ENCODE measurements around the gene TACR3. TPM values are rescaled to one million over a fixed set of nuclear protein-coding genes. Genes with fewer than 3 reads are reported as not detected.
A peak's percentile ranks its signal among the peaks of the same experiment; 100 is the strongest.
"Not testable (repeated sequence)": the region's sequence is repeated elsewhere in the genome, so short reads cannot be mapped to it uniquely, and the experiment has no call there.

Gene TACR3, protein sequence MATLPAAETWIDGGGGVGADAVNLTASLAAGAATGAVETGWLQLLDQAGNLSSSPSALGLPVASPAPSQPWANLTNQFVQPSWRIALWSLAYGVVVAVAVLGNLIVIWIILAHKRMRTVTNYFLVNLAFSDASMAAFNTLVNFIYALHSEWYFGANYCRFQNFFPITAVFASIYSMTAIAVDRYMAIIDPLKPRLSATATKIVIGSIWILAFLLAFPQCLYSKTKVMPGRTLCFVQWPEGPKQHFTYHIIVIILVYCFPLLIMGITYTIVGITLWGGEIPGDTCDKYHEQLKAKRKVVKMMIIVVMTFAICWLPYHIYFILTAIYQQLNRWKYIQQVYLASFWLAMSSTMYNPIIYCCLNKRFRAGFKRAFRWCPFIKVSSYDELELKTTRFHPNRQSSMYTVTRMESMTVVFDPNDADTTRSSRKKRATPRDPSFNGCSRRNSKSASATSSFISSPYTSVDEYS
- not detected in 3 replicates for total RNA-seq
- long read RNA-seq, result 0 reads

DNA sequence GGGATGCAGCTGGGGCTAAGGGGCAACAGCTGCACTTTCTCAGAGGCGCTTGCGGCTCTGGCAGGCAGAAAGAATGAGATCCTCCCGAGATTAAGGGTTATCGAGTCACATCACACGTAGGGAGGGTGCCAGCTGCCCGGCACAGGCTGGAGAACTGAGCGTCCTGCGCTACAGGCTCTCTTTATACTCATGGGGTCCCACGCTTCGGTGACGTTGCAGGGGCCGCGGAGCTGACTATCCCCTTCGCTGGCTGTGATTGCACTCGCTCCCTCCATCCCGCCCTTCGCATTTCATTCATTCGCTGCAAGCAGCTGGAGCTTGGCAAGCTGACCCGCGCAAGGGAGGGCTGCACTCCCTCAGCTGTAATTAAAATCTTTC is at the start of gene TACR3:
Gene TACR3 (minus strand): TSS at position 156 of the 378 bp plus-strand sequence. CDS start 310 bp downstream, outside the sequence.
- no peak for DNase-seq (ENCODE audit: low spot score)
- Mint-ChIP-seq H3K36me3 (ENCODE audit: low read depth) (no peaks in the 10 kb centered on the region), H3K27me3 (ENCODE audit: low read depth) (peaks cover 25% of the 10 kb centered on the region), H3K4me1 (ENCODE audit: low read depth) (peaks cover 8% of the 10 kb centered on the region), H3K4me3 (ENCODE audit: unreplicated experiment) (peak within 1 kb of the TSS; percentile 56), H3K9me3 (ENCODE audit: low read depth) (no peaks in the 10 kb centered on the region), H3K27ac (ENCODE audit: unreplicated experiment) (peak within 1 kb of the TSS; percentile 32)
- TF ChIP-seq, protein P1, sequence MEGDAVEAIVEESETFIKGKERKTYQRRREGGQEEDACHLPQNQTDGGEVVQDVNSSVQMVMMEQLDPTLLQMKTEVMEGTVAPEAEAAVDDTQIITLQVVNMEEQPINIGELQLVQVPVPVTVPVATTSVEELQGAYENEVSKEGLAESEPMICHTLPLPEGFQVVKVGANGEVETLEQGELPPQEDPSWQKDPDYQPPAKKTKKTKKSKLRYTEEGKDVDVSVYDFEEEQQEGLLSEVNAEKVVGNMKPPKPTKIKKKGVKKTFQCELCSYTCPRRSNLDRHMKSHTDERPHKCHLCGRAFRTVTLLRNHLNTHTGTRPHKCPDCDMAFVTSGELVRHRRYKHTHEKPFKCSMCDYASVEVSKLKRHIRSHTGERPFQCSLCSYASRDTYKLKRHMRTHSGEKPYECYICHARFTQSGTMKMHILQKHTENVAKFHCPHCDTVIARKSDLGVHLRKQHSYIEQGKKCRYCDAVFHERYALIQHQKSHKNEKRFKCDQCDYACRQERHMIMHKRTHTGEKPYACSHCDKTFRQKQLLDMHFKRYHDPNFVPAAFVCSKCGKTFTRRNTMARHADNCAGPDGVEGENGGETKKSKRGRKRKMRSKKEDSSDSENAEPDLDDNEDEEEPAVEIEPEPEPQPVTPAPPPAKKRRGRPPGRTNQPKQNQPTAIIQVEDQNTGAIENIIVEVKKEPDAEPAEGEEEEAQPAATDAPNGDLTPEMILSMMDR (IDR thresholded peaks at IDR 0.05), result no peak

DNA sequence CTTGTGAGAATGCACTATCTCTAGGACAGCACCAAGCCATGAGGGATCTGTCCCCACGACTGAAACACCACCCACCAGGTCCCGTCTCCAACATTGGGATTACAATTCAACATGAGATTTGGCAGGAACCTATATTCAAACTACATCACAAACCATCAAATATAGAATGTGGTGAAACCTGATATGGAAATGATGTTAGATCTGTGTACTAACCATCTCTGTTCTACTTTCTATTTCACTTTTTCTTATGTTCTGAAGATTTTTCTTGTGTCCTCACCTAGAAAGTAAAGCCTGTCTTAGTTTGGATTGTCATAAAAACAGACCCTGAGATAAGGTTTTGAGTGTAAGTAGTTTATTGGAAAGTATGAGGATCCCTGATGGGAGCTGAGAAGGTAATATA is 37.8 kb upstream of the TACR3 start:
- no peaks in the 10 kb centered on the region for H3K4me1 Mint-ChIP-seq (ENCODE audit: low read depth)
- DNase-seq (ENCODE audit: low spot score), result no peak
- H3K27me3 Mint-ChIP-seq (ENCODE audit: low read depth), result no peaks in the 10 kb centered on the region
- no peaks in the 10 kb centered on the region for H3K9me3 Mint-ChIP-seq (ENCODE audit: low read depth)
- no peak overlapping the region for H3K4me3 Mint-ChIP-seq (ENCODE audit: unreplicated experiment)
- no peak overlapping the region for H3K27ac Mint-ChIP-seq (ENCODE audit: unreplicated experiment)
- no peaks in the 10 kb centered on the region for H3K36me3 Mint-ChIP-seq (ENCODE audit: low read depth)
- TF ChIP-seq, protein P1 (IDR thresholded peaks at IDR 0.05), result no peak

DNA sequence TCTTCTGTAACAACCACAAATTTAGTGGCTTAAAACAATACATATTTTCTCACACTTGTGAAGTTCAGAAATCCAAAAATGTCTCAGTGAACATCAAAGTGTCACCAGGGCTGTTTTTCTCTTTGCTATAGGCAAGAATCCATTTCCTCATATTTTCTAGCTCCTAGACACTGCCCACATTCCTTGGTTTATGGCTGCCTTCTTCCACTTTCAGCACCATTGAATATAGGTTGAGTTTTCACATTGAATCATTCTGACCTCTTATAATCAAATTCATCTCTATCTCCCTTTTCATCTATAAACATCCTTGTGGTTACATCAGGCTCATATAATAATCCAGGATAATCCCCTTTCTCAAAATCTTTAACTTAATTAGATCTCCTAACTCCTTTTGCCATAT is 37.0 kb upstream of the TACR3 start:
- no peaks in the 10 kb centered on the region for H3K27me3 Mint-ChIP-seq (ENCODE audit: low read depth)
- no peaks in the 10 kb centered on the region for H3K4me1 Mint-ChIP-seq (ENCODE audit: low read depth)
- no peak for DNase-seq (ENCODE audit: low spot score)
- H3K9me3 Mint-ChIP-seq (ENCODE audit: low read depth), result no peaks in the 10 kb centered on the region
- TF ChIP-seq, protein P1 (IDR thresholded peaks at IDR 0.05), result no peak
- no peak overlapping the region for H3K27ac Mint-ChIP-seq (ENCODE audit: unreplicated experiment)
- H3K4me3 Mint-ChIP-seq (ENCODE audit: unreplicated experiment), result no peak overlapping the region
- no peaks in the 10 kb centered on the region for H3K36me3 Mint-ChIP-seq (ENCODE audit: low read depth)

DNA sequence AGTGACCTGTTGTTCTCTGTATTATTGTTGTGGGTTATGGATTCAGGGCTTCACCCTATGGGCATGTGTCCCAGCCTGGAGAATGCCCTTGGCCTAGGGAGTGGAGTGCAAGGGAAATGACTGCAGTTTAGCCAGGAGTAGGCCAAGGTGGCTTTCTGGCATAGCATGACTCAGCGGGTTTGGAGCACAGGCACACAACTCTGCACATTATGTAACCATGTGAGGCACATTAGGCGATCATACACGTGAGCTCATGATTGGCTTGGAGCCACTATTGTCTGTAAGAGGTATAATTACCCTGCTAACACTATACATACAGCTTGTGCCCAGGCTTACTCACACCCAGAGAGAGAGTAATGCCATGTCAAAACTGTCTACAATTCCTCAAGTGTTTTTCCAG is 35.1 kb upstream of the TACR3 start:
- Mint-ChIP-seq H3K9me3 (ENCODE audit: low read depth) (no peaks in the 10 kb centered on the region), H3K27ac (ENCODE audit: unreplicated experiment) (no peak overlapping the region), H3K27me3 (ENCODE audit: low read depth) (no peaks in the 10 kb centered on the region), H3K36me3 (ENCODE audit: low read depth) (no peaks in the 10 kb centered on the region), H3K4me1 (ENCODE audit: low read depth) (no peaks in the 10 kb centered on the region), H3K4me3 (ENCODE audit: unreplicated experiment) (no peak overlapping the region)
- TF ChIP-seq, protein P1 (IDR thresholded peaks at IDR 0.05), result no peak
- DNase-seq (ENCODE audit: low spot score), result no peak

DNA sequence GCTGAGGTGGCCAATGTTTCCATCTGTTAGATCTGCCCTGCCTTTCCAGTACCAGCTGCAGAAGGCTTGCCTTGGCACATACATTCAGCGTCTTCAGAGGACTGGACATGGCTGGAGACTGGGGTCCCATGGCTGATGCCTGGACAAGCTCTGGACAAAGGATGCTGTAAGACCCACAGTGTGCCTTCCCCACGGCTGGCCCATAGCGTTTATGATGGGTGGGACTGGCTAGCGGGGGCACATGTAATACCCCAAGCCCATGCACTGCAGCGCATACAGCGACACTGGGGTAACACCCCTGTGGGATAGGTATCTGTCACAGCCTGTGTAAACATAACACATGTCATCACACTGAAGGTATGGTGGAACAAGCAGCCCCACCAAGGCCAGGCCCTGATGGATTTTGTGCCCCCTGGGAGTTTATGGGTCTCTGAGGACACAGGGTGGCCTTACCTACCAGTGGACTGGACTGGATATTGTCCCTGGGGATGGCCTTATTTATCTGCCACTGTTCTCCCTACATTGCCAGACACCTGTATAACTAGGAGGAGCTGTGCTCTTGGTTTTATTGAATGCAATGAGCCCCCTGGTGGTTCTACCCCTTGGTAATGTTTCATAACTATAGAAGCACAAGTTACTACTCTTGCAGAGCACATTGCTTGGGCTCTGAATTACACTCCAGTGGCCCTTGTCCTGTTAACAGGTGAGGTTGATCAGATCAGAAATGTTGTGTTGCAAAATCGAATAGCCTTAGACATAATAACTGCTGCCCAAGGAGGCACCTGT is 34.3 kb upstream of the TACR3 start:
- Mint-ChIP-seq H3K27me3 (ENCODE audit: low read depth) (no peaks in the 10 kb centered on the region), H3K36me3 (ENCODE audit: low read depth) (no peaks in the 10 kb centered on the region), H3K9me3 (ENCODE audit: low read depth) (no peaks in the 10 kb centered on the region), H3K4me3 (ENCODE audit: unreplicated experiment) (no peak overlapping the region), H3K27ac (ENCODE audit: unreplicated experiment) (no peak overlapping the region), H3K4me1 (ENCODE audit: low read depth) (no peaks in the 10 kb centered on the region)
- TF ChIP-seq, protein P1 (IDR thresholded peaks at IDR 0.05), result no peak
- no peak for DNase-seq (ENCODE audit: low spot score)

DNA sequence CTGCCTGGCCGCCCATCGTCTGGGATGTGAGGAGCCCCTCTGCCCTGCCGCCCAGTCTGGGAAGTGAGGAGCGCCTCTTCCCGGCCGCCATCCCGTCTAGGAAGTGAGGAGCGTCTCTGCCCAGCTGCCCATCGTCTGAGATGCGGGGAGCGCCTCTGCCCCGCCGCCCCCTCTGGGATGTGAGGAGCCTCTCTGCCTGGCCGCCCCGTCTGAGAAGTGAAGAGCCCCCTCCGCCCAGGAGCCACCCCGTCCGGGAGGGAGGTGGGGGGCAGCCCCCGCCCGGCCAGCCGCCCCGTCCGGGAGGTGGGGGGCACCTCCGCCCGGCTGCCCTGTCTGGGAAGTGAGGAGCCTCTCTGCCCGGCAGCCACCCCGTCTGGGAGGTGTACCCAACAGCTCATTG is 3.4 kb upstream of the TACR3 start:
- H3K4me1 Mint-ChIP-seq (ENCODE audit: low read depth); H3K36me3 Mint-ChIP-seq (ENCODE audit: low read depth); H3K27ac Mint-ChIP-seq (ENCODE audit: unreplicated experiment); H3K4me3 Mint-ChIP-seq (ENCODE audit: unreplicated experiment); H3K9me3 Mint-ChIP-seq (ENCODE audit: low read depth): not testable (repeated sequence)
- peak; percentile 77 for DNase-seq (ENCODE audit: low spot score)
- H3K27me3 Mint-ChIP-seq (ENCODE audit: low read depth), result peaks cover 25% of the 10 kb centered on the region

Measured in chondrocyte (in vitro differentiated cells).